Right lobe of liver (tissue), 6 donors: ENCODE results near the gene PCDHGA6. TPM values are rescaled to one million over a fixed set of nuclear protein-coding genes. Genes with fewer than 3 reads are reported as not detected.

ENCODE experiments used
- ATAC-seq, 4 donors: fragments of 200-7000 bp; cut with Tn5 transposase; one replicate each; pipeline ENCODE4 v1.9.1; 2020; ENCODE audit warnings: mild to moderate bottlenecking in 4 of 4, moderate library complexity in 4 of 4
- DNase-seq, 3 donors: peaks; one replicate each; pipeline ENCODE4 v3.0.0-alpha.2; 2020
- H3K27ac ChIP-seq, 3 donors: fragments of 200-600 bp; one replicate each; pipeline ENCODE4 v1.8.0; 2022
- H3K27me3 ChIP-seq, 2 donors: fragments of 200-600 bp; one replicate each; pipeline ENCODE4 v1.8.0; 2022
- H3K36me3 ChIP-seq, 4 donors: fragments of 200-600 bp; sonication (generic) in 1 of 4; one replicate each; pipeline versions ENCODE4 v1.5.1 to v1.8.0; 2017 to 2022; ENCODE audit warnings: control low read depth in 1 of 4
- H3K4me1 ChIP-seq, 4 donors: fragments of 200-600 bp; sonication (generic) in 1 of 4; one replicate each; pipeline versions ENCODE4 v1.5.1 to v1.8.0; 2017 to 2022; ENCODE audit warnings: control low read depth in 1 of 4
- H3K4me3 ChIP-seq, 3 donors: fragments of 200-600 bp; one replicate each; pipeline ENCODE4 v1.8.0; 2022
- H3K9me3 ChIP-seq, 4 donors: fragments of 200-600 bp; sonication (generic) in 1 of 4; one replicate each; pipeline versions ENCODE4 v1.5.1 to v1.8.0; 2017 to 2022; ENCODE audit warnings: control low read depth in 1 of 4
- POLR2A ChIP-seq: fragments of 450-650 bp; IDR thresholded peaks from one replicate; pipeline ENCODE4 v1.6.1; 2017; ENCODE audit warnings: antibody characterized with exemption, mild to moderate bottlenecking
- WGBS: methylation state at CpG from one replicate; pipeline ENCODE4 v1.1.6; 2018; ENCODE audit warnings: low coverage, low lambda C conversion rate; ENCODE audit not compliant: insufficient coverage; ENCODE audit errors: missing lambda C conversion rate; 5-methylcytosine and 5-hydroxymethylcytosine counted together
- intact Hi-C, 2 donors: fragments of 100-400 bp; cut with DNase I; formaldehyde crosslinking; loops; one replicate each; pipeline versions ENCODE4 v1.11.2 to v1.14.1; 2022
- total RNA-seq, 6 experiments: library from RNA; depleted of rRNA in 2 of 6; stranded (reverse); fragments of >200 nt in 2 of 6; fragmentation: NEBNext Ultra II Directional in 3 of 6; extraction: Animal tissue kit (Norgen Biotek cat#: 25700) in 3 of 6; gene quantifications; one replicate each; pipeline versions ENCODE4 v1.1.0 to v1.2.4, GENCODE V29; 2016 to 2023
- TF ChIP-seq, protein P1 (sequence below), 4 donors: fragments of 200-600 bp in 3 of 4; fragments of 450-650 bp in 1 of 4; IDR thresholded peaks; one replicate each; pipeline versions ENCODE4 v1.5.1 to v1.8.0; 2016 to 2022; ENCODE audit warnings: antibody characterized with exemption in 4 of 4, mild to moderate bottlenecking in 2 of 4
- donor health status: DM: no; HTN: yes; CAD: no.
- donor health status: DM: no; HTN: no; CAD: no.
- donor health status: DM: no; HTN: no; CAD: no.
- donor health status: DM: no; HTN: yes; CAD: no.
- donor health status: DM: no; HTN: yes; CAD: no.

The PCDHGA6 gene
- total RNA-seq, 6 experiments from 2014 or later, result 0.56 to 1.3 (median 0.89) TPM

DNA sequence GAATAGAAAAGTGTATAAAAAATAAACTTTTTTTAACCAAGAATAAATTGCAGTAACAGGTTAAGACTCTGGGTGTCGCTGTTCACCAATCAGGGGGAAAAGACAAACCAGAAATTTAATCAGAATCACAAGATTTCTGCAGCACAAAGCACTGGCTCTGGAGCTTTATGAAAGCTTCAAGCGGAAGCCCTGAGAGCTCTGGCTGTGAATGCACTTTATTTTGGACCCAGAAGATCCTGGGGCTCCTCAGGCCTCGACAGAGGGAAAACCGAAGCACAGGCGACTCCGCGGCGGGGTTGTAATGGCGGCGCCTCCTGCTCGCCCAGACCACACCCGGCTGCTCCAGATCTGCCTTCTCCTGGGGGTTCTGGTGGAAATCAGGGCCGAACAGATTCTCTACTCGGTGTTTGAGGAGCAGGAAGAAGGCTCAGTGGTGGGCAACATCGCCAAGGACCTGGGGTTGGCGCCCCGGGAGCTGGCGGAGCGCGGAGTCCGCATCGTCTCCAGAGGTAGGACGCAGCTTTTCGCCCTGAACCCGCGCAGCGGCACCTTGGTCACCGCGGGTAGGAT lies 18.7 kb upstream of the PCDHGA6 start, which contains the start of gene PCDHGA4:
PCDHGA4 (plus strand) TSS at position 122 of the 570 bp plus-strand sequence; CDS start at position 209, 87 bp downstream.
- TF ChIP-seq, protein P1, sequence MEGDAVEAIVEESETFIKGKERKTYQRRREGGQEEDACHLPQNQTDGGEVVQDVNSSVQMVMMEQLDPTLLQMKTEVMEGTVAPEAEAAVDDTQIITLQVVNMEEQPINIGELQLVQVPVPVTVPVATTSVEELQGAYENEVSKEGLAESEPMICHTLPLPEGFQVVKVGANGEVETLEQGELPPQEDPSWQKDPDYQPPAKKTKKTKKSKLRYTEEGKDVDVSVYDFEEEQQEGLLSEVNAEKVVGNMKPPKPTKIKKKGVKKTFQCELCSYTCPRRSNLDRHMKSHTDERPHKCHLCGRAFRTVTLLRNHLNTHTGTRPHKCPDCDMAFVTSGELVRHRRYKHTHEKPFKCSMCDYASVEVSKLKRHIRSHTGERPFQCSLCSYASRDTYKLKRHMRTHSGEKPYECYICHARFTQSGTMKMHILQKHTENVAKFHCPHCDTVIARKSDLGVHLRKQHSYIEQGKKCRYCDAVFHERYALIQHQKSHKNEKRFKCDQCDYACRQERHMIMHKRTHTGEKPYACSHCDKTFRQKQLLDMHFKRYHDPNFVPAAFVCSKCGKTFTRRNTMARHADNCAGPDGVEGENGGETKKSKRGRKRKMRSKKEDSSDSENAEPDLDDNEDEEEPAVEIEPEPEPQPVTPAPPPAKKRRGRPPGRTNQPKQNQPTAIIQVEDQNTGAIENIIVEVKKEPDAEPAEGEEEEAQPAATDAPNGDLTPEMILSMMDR (IDR thresholded peaks at IDR 0.05), result peak in 3 of 4 donors; percentile 17 to 25 (median 25)
- TF ChIP-seq POLR2A, result no peak
- DNase-seq, result no peak
- peak within 1 kb of the TSS in 2 of 3 donors; percentile 16 to 18 for H3K4me3 ChIP-seq
- intact Hi-C loops, result no loop called here
- ATAC-seq, result no peak
- H3K36me3 ChIP-seq, result no peaks in the 10 kb centered on the region
- no peaks in the 10 kb centered on the region for H3K4me1 ChIP-seq
- no peaks in the 10 kb centered on the region for H3K27me3 ChIP-seq
- 11% methylated on average over 19 of the region's 29 CpGs for WGBS
- H3K27ac ChIP-seq, result no peak within 1 kb of the TSS
- peaks cover 0 to 3% (median 0%) of the 10 kb centered on the region in 4 donors for H3K9me3 ChIP-seq

DNA sequence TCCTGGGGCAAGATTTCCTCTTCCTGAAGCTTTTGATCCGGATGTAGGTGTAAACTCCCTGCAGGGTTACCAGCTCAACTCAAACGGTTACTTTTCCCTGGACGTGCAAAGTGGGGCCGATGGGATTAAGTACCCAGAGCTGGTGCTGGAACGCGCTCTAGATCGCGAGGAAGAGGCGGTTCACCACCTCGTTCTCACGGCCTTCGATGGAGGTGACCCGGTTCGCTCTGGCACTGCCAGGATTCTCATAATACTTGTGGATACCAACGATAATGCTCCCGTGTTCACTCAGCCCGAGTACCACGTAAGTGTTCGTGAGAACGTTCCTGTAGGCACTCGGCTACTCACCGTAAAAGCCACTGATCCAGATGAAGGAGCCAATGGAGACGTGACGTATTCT lies 18.1 kb upstream of the PCDHGA6 start:
- Histone ChIP-seq H3K4me3 (no peak overlapping the region), H3K4me1 (no peaks in the 10 kb centered on the region), H3K27me3 (peaks cover 0 to 1% of the 10 kb centered on the region in 2 donors), H3K36me3 (no peaks in the 10 kb centered on the region), H3K27ac (no peak overlapping the region), H3K9me3 (peaks cover 0 to 3% (median 0%) of the 10 kb centered on the region in 4 donors)
- DNase-seq, result no peak
- no peak for TF ChIP-seq POLR2A
- TF ChIP-seq, protein P1 (IDR thresholded peaks at IDR 0.05), result no peak
- 45% methylated on average over 24 of the region's 24 CpGs for WGBS
- intact Hi-C loops, result no loop called here
- ATAC-seq, result no peak

GRCh38 chr5:141356133-141356532 lies 17.6 kb upstream of the PCDHGA6 start:
- no peak for ATAC-seq
- H3K27me3 ChIP-seq, result peaks cover 0 to 3% of the 10 kb centered on the region in 2 donors
- no peak overlapping the region for H3K4me3 ChIP-seq
- H3K36me3 ChIP-seq, result no peaks in the 10 kb centered on the region
- no peak overlapping the region for H3K27ac ChIP-seq
- WGBS, result 68% methylated on average over 5 of the region's 5 CpGs
- no peak for TF ChIP-seq POLR2A
- TF ChIP-seq, protein P1 (IDR thresholded peaks at IDR 0.05), result no peak
- no peak for DNase-seq
- H3K4me1 ChIP-seq, result no peaks in the 10 kb centered on the region
- intact Hi-C loops, result no loop called here
- H3K9me3 ChIP-seq, result peaks cover 0 to 3% (median 0%) of the 10 kb centered on the region in 4 donors

DNA sequence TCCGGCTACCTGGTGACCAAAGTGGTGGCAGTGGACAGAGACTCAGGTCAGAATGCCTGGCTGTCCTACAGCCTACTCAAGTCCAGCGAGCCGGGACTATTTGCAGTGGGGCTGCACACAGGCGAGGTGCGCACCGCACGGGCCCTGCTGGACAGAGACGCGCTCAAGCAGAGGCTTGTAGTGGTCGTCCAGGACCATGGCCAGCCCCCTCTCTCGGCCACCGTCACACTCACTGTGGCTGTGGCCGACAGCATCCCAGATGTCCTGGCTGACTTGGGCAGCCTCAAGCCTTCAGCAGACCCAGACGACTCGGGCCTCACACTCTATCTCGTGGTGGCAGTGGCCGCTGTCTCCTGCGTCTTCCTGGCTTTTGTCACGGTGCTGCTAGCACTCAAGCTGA lies 16.7 kb upstream of the PCDHGA6 start:
- no peak overlapping the region for H3K4me3 ChIP-seq
- H3K36me3 ChIP-seq, result no peaks in the 10 kb centered on the region
- intact Hi-C loops, result no loop called here
- WGBS, result 21% methylated on average over 5 of the region's 19 CpGs
- no peaks in the 10 kb centered on the region for H3K4me1 ChIP-seq
- DNase-seq, result no peak
- no peak for ATAC-seq
- peaks cover 0 to 3% of the 10 kb centered on the region in 2 donors for H3K27me3 ChIP-seq
- TF ChIP-seq POLR2A, result no peak
- TF ChIP-seq, protein P1 (IDR thresholded peaks at IDR 0.05), result no peak
- H3K27ac ChIP-seq, result no peak overlapping the region
- peaks cover 0 to 3% (median 0%) of the 10 kb centered on the region in 4 donors for H3K9me3 ChIP-seq
